ENCODE data around the gene RET.

The RET gene

DNA sequence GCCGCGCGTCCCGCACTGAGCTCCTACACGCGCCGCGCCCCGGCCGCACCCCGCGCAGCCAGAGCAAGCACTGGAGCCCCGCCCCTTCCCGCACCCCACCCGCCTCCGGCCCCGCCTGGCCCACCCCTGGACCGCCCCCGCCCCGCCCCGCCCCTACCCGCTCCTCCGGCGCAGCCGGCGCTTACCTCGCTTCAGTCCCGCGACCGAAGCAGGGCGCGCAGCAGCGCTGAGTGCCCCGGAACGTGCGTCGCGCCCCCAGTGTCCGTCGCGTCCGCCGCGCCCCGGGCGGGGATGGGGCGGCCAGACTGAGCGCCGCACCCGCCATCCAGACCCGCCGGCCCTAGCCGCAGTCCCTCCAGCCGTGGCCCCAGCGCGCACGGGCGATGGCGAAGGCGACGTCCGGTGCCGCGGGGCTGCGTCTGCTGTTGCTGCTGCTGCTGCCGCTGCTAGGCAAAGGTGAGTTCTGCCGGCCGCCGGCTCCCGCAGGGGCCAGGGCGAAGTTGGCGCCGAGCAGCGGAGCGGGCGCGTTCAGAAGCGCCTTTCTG, at the start of gene RET:
RET (plus strand) TSS at position 194 of the 545 bp plus-strand sequence; CDS start at position 384, 190 bp downstream.
- no peak for DNase-seq

DNA sequence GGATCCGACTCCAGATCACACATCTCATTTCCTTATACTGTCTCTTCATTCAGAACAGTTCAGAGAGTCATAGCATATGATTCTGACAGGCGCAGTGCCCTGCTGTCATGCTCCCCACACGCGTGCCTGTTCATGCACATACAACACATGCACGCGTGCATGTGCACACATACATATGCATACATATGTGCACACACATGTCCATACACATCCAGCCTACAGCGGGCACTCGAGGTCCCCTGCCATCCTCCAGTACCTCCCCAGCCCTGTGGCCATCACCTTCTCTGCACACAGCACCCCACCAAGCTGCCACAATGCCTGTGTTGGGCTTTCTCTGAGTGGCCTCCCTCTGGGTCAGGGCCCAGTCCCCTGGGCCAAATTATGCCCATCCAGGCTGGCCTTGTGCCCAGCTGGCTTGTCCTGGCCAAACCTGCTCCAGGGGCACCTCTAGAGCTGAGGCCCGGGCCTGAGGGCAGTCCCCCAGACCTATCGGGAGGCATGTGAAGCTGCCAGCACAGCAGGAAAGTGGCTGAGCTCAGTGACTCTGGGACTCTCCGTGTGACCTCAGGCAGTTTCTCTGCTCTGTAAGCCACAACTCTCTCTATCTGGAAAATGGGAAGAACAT, 49.4 kb upstream of the RET start:
- DNase-seq: no peak

DNA sequence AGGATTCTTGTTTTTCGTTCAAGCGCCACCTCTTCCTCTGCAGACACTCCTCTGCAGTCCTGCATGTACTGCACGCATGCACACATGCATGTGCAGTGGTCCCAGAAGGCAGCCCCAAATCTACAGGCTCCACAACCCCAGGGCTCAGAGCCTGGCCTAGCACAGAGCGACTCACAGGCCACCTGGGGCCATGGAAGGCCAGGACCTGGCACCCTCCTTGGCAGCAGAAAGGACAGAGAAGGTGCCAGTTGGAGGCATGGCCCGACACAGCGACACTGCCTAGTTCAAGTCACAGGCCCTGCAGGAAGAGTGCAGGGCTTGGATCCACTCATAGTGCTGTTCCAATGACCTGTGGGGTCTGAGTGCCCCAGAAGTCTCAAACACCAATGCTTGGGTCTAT, 48.7 kb upstream of the RET start:
- no peak for DNase-seq

DNA sequence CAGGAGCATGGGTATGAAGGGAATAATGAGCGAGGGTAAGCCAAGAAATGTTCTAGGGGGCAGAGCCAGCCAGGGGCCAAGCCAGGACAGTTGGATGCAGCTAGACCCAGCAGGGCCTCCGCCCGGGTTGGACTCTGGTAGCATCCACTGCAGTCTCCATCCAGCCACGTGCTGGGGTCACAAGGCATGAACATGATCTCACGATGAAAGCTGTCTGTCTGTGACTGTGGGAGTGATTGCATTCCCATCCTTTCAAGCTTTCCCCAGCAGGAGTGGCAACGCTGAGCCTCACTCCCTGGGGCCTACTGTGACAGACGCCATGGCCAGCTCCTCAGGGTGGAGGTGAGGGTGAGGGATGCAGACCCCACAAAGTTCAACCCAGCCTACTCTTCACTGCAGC, 47.8 kb upstream of the RET start:
- DNase-seq: no peak

DNA sequence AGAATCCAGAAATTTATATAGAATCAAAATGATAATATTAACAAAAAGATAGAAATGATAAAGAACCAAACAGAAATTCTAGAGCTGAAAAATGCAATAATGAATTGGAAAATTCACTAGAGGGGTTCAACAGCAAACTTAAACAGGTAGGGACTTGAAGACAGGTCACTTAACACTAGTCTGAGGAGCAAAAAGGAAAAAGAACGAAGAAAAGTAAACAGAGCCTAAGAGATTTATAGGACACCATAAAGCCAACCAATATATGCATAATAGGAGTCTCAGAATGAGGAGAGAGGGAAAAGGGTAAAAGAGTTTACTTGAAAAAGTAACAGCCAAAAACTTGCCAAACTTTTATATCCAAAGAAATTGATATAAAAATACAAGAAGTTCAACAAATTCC, 44.3 kb upstream of the RET start:
- DNase-seq: no peak

DNA sequence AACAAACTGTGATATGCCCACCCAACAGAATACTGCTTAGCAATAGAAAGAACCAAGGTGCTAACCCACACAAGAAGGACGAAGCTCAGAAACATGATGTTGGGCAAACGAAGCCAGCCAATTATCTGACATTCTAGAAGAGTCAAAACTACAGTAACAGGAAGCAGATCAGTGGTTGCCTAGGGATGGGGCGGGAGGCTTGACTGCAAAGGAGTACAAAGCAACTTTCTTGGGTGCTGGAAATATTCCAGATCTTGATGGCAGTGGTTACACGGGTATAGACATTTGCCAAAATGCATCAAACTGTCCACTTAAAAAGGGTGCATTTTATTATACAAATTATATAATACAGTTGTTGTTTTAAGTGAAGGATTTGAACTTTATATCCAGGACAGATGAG, 41.1 kb upstream of the RET start:
- DNase-seq: no peak

DNA sequence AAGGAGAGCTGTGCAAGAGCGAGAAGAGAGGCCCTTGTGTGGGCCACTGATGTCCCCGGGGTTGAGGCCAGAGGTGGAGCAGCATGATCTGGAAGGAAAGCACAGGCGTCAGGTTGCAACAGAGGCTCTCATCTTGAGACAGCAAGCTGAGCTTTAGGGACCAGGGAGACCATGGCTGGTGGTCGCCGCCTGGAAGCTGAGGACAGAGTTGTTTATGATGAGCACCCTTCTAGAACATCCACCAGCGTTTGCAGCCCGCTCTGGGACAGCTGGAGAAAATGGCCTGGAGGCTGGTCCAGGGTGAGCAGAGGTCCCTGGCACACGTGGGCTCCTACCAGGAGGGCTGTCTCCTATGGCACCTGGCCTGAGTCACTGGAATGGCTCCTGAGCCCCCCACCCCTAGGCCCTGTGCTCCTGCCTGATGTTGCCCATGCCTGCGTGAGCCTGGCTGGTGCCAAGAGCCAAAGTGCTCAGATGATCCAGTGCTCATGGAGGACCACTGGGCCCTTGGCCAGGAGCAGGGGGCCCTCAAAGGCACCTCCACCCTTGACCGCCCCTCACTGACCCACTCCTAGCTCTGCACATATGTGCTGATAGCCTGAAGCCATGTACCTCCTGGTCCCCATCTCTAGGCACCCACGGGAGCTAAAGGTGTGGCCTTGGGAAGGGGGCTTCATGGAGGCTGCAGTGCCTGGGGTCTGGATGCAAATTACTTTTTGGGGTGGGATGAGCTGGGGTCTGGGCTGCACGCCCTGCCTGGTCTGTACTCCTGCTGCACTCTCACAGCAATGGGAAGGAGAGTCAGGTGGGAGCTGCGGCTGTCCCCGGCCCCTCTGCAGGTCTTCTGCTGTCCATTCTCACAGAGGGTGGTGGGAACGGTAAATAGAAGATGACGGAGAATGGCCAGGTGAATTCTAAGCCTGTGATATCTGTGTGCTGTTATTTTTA, 40.1 kb upstream of the RET start:
- no peak for DNase-seq

DNA sequence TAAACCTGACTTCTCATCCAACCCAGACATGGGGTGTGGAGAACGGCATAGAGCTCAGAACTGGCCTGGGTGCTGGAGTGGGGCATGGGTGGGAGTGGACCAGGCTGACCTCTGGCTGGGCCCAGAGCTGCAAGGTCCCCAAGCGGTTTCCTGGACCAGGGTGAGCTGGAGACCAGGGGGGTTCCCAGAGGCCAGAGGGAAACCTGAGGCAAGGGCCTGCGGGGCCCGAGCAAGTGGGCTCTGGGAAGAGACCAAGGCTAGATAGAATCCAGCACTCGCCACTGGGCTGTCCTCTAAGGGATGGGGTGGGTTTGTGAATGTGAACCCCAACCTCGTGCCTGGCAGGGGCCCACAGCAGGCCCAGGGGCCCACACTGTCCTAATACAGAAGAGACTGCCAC, 39.4 kb upstream of the RET start:
- no peak for DNase-seq

DNA sequence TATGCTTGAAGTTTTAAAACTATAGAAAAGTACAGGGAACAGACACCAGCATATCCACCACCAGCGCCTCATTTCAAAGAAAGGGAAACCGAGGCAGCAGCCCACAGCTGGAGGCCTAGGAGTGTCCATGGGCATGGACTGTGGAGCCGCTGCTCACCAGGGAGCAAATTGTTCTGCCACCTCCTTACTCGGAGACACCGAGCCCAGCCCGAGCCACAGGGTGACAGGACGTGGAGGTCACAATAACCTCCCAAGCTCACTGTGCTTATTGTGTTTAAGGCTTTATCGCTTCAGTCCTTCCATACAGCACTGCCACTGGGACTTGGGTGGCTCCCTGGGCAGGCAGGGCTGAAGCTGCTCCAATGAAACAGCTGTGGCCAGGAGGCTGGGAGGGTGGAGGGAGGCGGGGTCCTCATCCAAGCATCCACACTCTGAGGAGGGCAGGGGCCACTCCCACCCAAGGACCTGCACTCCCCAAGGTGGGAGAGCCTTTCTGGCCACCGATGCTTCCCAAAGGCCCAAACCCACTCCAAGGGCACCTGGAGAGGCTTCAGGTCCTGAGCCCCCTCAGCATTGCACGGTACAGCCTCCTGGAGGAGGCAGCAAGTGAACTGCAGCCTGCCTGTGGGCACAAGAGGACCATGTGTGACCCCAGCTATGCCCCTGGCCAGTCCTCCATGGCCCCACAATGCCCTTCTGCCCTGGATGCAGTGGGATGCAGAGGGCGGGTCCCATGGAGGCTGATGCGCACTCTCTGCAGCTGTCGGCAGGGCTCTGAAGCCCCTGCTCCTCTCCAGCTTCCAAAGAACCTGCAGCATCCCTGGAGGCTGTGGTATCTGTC, 38.7 kb upstream of the RET start:
- DNase-seq: no peak

DNA sequence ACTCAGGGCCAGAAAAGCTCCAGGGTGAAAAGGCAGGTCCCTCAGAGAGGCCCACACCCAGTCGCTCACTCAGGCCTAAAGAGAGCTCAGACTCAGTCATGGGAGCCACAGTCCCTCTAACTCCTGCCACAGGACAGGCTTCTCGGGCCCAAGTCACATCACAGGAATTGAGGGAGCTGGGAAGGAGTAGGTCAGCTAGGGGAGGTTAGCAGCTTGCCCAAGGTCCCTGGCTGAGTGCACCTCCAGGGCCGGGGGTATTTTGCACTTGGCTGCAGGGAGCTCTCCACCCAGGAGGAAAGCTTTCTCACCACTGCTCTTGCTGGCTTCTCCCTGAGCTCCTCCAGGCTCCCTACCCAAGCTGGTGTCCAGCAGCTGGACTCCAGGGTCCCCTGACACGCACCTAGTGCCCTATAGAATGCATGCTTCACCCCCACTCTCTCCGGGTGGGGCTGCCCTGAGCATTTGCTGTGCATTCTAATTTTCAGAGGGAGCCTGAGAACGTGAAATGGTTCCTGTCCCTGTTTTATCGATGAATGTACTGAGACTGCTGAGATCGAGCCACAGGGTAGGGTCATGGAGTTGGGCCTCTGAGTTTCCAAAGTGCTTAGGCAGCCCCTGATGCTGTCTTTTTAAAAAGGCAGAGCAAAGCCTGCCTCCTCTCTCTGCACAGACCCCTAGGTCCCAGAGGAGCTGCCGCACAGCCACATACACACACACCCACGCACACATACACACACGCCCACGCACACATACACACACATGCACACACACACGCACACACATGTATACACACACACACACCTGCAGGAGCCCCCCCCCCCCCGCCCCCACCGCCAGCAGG, 37.9 kb upstream of the RET start:
- DNase-seq: no peak

DNA sequence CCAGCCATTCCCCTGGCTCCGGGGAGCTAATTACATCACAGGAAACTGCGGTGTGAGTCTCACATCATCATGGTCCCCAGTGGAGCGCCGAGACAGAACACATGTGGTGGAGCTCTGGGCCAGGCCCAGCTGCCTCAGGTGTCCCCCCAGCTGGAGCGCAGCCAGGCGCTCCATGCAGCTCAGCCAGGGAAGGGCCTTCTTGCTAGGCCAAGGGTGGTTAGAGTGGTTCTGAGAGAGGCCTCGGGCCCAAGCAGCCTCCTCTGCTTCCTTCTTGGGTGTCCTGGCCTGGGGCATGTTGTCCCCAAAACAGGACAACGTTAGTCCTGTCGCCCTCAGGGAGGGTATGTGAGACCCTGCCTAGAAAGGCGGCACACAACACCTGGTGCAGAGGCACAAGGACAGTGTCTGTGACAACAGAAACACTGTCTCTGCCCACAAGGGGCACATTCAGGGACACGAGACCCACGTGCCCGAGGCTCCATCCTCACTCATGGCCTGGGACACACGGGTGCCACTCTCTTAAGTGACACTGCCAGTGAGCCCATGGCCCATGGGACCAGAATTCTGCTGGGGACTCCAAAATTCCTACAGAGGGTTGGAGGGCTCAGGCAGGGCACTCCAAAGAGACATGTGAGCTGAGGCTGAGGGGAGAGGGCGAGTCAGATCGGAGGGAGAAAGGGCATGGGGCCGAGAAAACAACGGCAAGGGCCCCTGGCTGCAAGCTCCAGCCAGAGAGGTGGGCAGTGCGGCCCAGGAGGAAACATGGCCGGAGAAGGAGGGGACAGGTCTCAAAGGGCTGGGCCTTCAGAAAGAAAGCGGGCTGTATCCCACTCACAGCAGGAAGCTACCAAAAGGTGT, 37.0 kb upstream of the RET start:
- no peak for DNase-seq

DNA sequence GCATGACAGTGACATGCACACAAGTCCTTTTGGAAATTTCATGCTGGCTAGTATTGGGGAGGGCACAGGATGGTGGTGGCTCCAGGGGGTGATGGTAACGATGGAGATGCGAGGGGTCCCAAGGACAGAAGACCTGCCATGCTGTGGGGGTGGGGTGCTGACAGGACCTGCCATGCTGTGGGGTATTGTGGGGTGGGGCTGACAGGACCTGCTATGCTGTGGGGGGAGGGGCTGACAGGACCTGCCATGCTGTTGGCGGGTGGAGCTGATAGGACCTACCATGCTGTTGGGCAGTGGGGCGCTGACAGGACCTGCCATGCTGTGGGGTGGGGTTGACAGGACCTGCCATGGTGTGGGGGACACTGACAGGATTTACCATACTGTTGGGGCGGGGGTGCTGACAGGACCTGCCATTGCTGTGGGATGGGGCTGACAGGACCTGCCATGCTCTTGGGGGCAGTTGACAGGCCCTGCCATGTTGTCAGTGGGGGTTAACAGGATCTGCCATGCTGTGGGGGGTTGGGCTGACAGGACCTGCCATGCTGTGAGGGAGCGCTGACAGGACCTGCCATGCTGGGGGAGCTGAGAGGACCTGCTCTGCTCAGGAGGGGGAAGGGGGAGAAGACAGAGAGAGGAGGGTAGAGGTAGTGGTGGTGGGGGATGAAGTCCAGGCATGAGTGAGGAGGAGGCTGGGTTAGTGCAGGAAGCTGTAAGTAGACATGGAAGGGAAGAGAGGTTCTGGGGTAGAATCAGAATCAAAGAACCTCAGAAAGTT, 36.2 kb upstream of the RET start:
- DNase-seq: no peak

DNA sequence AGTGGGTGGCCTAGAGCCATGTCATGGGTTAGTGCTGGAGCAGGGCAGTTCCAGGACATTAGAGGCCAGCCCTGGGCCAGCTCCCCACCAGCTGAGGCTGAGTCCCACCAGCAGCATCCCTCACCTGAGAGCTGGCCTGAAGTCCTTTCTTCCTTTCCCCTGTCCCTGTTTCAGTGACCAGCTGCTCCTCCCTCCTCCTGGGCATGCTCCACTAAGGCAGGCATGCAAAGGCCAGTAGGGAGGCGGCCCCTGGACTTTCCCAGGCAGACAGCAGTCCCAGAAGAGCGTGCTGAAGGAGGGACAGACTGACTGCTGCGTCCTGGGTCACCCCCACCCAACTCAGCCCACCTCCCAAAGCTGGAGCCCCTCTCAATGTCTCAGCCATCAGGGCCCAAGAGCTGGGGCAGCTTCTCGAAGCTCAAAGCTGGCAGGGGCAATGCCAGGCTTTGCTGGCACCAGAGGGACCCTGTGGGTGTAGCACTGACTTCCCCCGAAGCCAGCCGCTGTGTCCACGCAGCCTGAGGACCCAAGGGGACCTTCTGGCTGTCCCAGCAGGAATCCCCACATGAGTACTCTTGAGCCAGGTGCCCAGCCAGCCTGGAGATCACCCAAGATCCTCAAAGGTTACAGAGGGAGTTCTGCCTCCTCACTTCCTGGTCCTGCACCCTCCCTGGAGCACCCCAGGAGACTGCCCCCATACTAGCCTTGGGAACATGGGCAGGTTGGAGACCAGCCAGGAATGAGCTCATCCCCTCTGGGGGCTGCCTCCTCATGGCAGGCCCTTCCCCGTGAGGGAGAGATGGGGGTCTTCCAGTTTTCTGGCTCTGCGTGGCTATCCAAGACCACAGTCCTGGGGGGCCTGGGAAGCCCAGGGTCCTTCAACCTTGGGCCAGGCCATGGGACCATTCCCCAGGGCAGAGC, 35.2 kb upstream of the RET start:
- DNase-seq: no peak

DNA sequence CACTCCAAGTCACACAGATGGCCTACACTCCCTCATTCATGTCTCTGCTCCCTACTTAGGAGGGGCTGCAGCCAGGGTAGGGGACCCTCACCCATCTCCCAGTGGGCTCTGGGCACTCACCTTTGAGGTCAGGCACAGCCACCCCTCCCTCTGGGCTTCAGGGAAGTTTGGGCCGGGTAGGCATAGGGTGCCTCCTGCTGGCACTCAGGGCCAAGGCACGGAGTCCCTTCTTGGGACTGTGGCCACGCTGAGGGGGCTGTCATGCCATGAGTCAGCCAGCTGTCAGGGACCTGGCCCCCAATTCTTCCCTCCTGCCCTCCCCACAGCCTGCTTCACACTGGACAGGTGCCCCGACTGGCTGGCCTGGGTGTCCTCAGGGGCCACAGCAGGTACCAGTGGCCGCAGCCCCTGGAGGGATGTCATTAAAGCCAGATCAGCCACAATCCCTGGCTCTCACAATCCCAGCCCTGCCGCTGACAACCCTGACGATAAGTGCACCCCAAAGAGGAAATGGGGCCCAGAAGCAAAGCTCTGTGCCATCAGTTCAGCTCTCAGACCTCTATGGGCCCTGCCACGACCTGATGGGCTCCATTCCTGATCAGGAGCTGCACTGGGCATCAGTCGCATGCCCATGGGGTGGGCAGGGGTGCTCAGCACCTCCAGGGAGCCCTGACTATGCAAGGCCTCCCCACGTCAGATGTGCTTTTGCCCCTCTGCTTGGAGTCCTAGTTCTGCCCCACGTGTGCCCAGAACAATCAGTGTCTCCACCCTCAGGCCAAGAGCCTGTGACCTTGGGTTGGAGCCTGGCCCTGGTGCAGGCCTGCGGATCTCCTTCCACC, 34.1 kb upstream of the RET start:
- no peak for DNase-seq

DNA sequence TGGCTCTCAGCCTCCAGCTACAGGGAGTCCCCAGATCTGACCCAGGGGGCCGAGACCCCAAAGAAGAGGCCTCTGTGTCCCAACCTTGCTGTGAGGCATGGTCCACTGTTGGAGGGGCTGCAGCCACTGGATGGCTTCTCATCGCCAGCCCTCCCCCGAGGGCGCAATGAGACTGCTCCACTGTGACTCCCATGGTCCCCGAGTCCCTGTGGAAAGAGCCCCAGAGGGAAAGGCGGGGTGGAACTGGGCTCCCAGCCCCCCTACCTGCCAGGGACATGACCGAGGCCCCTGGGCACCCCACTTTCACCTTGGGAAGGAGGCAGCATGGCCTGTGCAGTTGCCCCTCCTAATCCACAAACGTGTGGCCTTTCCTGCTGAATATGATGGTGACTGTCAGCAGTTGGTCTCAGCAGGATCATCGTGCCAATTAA, 33.5 kb upstream of the RET start:
- no peak for DNase-seq

DNA sequence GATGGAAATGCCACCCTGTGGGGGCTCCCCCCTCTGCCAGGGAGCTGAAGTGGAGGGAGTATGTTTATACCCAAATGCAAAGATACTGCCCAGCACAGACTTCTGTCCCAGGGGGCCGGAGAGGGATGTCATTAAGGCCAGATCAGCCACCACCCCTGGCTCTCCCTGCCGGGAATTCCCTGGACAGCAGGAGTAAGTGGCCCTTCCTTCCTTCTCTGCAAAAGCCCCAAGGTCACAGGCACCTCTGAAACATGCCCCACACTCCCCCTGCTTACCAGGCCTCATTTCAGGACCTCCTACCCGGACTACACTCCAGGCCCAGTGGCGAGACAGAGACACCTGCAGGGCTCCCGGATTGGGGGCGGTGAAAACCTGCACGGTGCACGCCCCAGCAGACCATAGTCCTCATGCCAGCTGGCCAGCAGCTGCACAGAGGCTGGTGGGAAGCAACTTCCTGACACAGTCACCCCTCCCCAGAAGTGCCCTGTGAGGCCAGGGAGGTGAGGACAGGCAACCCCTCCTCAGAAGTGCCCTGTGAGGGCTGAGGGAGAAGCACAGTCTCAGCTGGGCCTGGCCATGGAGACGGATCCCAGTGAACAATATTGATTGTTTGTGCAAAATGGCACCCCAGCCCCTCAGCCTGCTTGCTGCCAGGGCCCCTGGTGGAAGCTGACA, 33.0 kb upstream of the RET start:
- DNase-seq: no peak

DNA sequence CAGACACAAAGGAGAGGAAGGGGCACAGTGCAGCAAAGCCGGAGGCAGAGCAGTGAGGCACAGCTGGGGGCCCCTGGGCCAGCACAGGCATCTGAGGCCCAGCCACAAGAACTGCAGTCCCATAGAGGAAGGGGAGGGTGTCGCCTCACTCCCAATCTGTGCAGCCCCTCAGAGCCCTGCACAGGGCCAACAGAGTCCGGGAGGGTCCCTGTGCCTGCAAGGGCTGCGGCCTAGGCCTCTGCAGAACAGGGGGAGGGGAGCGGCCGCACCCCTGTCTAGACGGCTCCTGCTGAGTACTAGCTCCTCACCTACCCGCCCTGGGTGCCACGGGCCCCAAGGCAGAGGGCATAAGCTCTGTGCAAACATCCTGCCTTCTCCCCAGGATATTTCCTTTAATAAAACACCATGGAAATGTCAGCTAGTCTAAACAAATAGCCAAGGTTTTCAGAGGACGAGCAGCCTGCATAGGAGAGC, 32.4 kb upstream of the RET start:
- no peak for DNase-seq
